T1000 (cell line): Measurements from ENCODE around the gene DIS3L2.
"Not testable (repeated sequence)": the region's sequence is repeated elsewhere in the genome, so short reads cannot be mapped to it uniquely, and the experiment has no call there.

Experiments
- DNase-seq: peaks from one replicate; lab custom pipeline; 2025; ENCODE audit warnings: mixed read lengths; lab: John Stamatoyannopoulos, UW

DIS3L2 gene

DNA sequence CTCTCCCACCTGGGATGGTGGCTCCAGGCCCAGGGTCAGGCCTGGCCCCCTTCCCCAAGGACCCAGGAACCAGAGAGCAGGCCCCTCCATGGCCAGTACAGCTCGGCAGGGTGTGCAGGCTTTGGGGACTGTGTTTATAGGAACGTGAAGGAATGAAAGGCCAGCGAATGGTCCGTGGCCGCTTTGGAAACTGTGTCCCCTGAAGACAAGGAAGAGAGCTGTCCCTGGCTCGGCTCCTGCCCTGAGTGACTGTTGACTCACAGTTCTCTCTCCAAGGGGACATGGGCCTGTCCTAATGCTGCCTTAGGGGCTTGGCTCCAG, 373.3 kb downstream of the DIS3L2 start:
- not testable (repeated sequence) for DNase-seq

DNA sequence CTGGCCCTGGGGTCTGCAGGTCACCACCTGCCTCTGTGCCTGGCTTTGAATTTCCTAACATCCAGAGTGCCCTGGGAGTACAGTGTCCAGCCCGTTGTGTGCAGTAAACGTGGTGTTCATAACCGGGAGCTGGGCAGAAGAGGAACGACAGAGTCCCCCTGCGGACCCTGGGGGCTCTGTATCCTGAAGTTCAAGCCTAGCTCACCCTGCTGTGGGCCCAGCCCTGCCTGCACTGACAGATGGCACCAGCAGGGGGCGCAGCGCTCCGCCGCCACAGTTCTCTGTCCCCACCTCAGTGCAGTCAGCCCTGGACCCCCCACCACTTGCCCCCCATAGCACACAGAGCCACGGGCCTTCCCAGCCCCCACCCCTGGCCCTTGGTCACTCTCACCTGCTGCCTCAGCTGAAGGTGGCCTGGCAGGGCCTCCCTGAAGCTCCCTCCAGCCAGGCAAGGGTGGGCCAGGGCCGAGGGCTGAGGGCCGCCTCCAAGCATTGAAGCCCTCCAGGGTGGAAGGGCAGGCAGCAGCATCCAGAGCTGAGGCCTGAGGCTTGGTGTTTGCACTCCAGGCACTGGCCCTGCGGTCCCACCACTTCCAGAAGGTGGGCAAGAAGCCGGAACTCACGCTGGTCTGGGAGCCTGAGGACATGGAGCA, 373.8 kb downstream of the DIS3L2 start:
- not testable (repeated sequence) for DNase-seq

DNA sequence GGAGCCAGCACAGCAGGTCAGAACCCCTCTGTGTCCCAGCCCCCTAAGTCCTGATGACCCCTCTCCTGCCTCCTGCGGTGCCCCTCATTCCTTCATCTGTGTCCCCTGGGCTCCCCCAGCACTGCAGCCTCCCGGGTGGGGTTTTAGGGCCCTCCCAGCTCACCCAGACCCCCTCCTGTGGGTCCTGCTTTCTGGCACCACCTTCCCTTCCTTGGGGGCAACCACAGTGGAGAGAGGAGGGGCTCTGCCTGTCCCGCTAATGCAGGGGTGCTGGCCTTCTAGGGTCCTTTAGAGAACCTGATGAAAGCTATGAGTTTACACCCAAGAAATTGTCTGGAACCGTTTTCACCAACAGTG, 374.3 kb downstream of the DIS3L2 start:
- no peak for DNase-seq

DNA sequence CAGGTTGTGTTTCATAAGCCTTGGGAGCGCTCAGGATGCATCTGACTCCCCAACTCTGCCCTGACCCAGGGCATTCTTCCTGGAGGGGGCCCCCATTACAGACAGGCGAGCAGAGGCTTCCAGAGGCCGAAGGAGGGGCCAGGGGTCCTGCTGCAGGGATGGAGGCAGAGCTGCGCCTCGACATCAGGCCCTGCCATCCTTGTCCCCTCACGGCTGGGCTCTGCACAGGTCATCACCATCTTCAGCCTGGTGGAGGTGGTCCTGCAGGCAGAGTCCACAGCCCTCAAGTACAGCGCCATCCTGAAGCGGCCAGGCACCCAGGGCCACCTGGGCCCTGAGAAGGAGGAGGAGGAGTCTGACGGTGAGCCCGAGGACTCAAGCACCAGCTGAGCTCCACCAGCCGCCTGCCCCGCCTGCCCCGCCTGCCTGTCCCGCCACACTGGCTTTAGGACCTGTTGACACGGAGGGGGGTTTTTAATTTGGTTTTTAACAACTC, 374.8 kb downstream of the DIS3L2 start:
- DNase-seq, result no peak

DNA sequence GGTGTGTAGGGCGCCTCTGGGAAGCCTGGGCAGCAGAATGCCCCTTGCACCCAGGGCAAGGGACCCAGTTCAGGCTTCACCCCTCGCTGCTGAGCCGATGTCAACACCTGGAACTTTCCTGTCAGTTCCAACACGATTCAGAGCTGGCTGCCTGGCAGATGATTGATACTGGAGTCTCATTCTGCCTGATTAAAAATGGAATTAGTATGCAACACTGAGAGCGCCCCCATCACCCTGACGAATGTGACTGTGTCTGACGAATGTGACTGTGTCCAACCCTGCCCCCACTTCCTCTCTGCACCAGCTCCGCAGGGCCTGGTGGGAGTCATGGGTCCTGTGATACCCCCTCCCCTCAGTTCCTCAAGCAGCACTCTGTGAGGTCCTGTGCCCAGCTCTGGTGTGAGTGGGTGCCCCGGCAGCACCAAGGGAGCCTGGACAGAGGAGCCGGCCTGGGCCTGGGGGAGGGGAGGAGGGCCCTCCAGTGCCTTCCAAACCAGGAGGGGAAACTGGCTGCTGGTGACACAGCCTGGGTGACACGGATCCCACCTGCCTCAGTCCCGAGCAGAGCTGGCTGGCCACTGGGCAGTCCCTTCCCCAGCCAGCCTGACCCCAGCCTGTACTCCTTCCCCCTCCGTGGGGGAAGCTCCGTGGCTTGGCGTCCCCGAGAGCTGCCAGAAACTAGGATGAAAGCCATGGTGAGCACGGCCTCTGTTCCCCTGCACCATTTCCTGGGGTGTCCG, 375.6 kb downstream of the DIS3L2 start:
- DNase-seq, result no peak

DNA sequence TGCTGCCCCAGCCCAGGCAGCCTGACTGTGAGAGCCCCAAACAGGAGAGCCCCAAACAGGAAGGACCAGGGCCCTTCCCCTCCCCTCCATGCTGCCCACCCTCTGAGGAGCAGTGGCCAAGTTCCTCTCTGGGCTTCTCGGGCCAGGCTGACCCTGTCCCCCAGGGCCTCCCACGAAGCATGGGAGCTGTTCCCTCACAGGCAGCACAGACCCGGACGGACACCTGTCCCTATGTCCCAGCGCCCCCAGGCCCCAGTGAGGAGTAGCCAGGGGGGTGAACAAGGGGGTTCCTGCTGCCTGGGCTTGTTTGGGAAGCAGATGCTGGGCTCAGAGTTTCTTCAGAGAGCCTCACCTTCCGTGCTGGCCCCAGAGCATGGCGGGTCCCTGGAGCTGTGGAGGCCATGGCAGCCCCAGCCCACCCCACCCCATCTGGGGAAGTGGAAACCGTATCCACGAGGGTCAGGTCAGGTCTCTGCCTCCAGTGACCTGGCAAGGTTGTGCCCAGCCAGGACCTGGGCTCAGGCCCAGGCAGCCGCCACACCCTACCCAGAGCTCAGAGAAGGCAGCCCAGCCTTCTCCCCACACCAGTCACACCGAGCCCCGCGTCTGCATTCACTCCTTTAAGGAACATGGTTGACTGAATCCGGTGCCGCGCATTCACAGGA, 376.7 kb downstream of the DIS3L2 start:
- DNase-seq, result not testable (repeated sequence)

DNA sequence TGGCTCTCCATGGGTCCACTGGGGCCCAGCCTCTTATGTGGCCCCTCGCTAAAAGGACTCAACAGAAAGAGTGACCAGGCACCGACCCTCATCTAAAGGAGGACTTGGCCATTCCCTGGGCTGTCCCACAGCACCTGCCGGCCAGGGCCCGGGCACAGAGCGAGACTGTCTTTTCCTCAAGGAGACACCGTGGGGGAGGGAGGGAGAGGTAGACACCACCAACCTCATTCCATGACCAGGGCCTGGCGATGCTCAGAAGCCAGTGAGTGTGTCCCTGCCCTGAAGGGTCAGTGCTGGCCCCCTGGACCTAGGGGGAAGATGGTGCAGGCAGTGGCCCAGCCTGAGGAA, 377.2 kb downstream of the DIS3L2 start:
- no peak for DNase-seq

DNA sequence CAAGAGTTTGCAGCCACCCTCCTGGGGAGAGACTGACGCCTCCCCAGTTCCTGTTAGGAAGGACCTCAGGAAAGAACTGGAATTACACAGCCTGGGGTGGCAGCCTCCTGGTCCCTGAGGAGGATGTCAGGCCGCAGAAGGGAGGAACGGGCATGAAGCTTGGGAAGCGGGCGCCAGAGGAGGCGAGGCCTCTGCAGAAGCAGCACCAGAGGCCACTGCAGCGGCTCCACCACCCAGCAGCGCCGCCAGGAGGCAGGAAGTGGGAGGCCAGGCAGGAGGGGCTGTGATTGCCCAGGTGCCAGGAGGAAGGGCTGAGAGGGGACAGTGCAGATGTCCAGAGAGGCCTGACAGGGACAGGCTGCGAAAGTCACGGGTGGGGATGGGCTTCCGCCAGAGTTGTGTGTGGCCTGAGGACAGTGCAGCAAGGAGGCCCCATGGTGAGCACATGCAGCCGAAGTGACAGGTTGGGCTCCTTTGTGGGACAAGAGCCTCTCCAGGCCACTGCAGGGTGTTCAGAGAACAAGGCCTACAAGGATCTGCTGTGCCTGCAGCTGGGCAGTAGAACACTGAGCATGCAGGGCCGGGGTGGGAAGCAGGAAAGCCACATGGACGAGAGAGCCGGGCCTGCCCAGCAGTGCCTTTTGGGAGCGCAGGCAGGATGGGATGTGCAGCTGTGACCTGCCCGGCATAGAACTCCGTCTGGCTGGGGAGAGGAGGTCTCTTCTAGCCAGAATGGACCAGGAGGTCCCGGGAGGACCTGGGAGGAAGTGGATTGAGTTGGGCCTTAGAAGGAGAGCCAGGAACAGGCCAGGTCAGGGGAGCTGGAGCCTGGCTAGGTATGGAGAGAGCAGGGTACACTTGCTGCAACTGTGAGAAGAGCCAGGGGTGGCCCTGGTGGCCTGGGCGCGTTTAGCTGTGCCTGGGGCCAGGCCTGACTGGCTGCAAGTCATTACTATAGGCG, 377.9 kb downstream of the DIS3L2 start:
- no peak for DNase-seq

DNA sequence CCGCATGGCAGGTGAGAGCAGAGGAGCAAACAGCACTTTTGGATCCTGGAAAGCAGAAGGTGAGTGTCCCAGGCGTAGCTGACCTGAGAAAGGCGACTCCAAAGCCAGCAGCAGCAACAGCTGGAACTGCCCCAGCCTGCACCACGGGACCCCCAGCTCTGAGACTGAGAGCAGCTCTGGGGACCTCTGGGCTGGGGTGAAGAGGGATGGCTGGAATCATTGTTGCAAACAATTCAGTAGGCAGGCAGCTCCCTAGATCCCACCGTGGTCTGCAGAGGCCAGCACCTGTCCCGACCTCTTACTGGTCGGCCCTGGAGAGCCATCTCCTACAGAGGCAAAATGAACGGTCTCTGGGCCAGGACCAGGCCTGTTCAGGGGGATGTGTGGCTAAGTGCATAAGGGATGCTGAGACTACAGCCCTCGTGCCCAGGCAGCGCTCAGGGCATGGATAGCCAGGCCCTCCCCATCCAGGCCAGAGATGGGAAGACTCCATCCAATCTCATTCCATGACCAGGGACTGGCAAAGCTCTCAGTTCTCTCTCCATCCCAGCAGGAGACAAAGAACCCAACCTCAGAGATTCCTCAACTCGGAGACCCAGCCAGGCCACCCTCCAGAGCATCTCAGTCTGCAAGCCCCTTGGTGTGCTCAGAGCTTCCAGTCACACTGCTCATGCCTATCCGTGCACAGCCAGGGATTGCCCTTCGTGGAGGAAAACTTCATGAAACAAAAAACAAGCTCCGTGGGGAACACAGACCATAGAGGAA, 378.8 kb downstream of the DIS3L2 start:
- no peak for DNase-seq

DNA sequence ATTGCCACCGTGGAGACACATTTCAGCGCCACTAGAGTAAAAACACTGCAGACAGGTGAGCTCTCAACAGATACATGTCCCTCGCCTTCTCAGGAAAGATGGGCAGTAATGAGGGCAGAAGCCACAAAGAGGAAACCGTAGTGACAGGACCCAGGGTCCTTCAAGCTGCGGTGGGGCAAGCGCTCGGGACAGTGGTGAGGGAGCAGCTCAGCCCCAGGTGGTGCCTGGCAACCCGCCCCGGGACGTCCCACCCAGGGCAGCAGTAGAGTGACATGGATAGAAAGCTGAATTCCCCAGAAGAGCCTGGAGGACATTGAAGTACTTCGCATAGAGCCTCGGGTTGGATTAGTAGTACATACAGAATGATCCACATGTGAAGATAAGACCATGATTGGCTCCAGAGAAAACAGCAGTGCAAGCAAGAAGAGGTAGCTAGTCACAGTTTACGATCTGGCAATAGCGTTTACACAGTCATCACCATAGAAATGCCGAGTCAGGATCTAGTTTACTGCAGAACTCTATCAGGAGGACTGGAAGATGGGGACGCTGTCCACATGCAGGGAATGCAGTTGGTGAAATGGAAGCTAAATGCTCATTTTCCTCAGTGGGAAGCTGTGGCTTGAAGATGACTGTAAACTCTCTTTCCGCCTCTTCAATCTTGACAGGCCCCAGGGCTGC, 379.7 kb downstream of the DIS3L2 start:
- DNase-seq, result no peak

DNA sequence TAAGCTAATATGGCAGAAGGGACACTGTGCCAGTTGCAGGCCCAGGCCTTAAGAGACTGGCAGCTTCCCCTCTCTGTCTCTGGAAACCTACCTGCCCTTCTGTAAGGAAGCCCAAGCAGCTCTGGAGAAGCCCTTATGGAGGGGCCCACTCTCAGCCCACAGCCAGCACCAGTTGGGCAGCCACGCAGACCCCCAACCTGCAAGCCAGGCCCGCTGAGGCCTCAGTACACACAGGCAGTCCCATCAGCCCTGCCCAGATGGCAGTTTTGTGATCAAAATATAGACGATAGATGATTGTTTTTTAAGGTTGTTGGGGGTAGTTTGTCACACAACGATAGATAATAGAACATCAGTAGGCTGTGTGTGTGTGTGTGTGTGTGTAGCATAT, 380.2 kb downstream of the DIS3L2 start:
- no peak for DNase-seq

DNA sequence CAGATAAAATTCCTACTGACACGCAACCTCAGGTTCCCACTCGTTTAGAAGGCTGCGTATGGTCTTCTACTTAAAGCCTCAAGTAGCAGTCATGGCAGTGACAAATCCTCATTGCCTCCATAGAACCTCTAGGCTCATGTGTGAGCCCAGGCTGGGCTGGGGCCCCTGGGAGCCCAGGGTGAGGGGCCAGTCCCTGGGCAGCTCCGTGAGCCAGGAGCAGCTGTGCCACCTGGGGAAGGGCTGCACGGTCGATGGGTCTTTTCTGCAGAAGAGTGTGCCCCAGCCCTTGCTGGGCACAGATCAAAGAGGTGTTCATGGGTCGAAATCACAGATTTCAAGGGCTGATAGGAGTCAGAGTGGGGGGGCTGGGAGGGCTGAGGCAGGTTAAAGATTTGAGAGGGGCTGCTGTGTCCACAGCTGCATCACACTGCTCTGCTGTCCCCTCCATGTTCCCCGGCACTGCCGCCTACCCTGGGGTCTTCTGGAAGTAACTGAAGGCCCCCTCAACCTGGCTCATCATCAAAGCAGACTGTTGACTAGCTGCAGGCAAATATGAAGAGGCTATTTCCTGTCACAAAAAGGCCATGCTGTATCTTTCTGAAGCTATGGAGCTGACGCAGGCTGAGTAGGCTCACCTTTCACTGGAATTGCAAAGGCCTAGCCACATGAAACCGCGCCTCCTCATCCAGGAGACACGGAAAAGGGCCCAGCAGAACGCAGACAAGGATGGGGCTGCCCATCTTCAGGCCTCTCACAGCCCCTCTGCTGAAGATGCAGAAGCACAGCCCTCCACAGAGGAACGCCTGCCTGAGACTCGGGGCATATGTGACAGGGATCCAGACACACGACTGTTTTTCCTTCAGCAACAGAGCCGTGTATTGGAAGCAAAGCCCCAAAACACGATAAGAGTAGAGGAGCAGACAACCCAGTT, 381.4 kb downstream of the DIS3L2 start:
- DNase-seq, result no peak

DNA sequence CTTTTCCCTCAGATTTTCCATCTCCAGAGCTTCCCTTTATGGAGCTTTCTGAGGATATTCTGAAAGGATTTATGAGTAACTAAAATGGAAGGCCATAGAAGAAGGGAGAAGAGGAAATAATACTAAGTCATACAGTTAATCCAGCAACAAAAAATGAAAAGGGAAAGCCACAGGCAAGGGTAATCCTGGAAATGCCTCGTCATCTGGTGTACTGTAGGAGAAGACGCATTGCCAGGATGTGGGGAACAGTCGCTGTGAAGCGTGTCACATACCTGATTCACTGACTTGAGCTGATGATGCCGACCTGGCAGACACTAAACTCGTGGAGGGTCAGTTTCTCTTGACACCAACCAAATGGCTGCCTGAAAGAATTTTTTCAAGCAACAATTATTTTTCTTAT, 382.3 kb downstream of the DIS3L2 start:
- DNase-seq, result no peak

DNA sequence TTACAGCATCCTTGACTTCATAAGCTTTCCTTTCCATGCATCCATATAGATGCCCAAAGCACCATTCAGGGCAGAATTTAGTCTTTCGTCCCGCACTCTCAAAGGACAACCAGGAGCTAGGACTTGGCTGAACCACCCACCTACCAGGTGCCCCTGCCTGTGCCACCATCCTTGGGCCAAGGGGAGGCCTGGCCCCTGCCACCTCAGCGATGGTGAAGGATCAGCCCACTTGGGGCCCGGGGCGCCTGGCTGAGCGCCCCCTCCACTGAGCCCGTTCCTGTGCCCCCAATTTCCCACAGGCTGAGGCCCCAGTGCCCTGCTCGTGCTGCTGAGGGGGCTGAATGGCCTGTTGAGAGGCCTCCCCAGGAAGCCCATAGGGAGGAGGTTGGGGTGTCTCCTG, 383.7 kb downstream of the DIS3L2 start:
- DNase-seq, result no peak

DNA sequence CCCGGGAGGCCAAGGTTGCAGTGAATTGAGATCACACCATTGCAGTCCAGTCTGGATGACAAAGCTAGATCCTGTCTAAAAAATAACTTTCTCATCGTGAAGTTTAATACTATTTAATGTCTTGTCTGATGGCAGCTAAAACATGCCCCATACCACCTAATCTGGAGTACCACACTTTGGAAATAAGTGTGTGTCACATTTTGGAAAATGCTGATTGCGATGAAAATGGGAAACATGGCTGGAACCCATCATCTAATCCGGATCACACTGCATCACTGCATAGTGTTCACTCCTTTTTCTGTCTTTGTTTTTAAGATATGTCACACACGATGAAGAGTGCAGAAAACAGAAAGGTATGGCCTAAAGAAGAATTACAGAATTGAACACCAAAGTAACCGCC, 385.9 kb downstream of the DIS3L2 start:
- no peak for DNase-seq

DNA sequence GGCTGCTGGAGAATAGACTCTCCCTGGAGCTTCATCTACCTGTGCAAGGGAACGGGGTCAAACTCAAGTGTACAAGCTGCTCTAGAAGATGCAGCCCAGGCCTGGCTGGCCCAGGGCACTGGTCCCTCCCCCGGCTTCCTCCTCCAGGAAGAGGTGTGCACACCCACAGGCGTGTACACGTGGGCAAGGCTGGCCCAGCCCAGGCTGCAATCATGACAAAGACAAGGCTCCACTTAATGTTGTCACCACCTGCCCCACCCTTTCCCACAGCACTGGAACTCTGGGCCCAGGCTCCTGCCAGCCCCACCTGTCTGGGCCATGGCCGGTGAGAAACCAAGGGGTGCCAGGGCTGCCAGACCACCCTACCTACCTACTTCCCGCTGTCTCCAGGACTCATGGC, 387.4 kb downstream of the DIS3L2 start:
- DNase-seq, result no peak

DNA sequence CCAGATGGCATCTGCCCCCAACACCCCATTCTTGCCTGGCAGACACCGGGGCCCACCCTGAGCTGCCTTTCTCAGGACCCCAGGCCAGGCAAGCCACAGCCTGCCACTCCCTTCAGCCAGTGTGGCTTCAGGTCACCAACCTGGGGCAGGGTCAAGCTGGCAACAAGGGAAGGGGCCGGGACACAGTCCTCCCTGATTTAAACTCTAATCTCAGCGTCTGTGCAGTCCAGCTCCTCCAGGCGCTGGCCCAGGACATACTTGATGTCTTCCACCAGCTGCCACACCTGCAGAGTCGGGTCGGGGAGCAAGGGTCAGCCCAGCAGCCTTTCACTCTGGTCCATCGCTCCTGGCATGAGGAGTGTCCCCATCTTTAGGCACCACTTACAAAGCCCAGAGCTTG, 388.0 kb downstream of the DIS3L2 start:
- DNase-seq, result no peak

DNA sequence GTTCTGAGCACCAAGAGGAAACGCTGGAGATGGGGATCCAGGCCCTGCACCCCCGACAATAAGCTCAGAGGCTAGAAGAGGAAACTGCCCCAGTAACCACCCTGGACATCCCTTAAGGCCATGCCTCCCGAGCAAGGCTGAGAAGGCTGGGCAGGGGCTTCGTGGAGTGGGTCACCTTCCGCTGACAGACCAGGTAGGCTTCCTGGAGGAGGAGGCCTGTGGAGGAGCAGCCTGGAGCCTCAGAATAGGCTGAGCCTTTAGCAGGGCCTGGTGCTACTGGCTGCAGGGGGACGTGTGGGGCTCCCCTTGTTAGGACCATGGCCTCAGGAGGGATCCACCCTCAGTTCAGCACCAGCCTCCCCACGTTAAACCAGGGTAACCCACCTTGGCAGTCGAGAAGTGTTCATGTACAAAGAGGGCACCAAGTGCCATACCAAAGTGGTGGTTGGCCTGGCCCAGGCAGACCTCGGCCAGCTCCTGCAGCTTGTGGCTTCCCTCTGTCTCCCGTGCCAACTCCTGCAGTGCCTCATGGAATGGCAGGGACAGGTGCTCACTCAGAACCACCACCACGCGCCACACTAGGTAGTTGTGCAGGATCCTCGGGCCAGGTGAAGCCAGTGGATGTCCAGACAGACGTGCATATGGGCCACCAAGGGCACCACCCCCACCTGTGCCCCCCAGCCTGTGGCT, 388.6 kb downstream of the DIS3L2 start:
- no peak for DNase-seq
